ENCODE results near the gene KSR1.
"Not testable (repeated sequence)": the region's sequence is repeated elsewhere in the genome, so short reads cannot be mapped to it uniquely, and the experiment has no call there.

DNA sequence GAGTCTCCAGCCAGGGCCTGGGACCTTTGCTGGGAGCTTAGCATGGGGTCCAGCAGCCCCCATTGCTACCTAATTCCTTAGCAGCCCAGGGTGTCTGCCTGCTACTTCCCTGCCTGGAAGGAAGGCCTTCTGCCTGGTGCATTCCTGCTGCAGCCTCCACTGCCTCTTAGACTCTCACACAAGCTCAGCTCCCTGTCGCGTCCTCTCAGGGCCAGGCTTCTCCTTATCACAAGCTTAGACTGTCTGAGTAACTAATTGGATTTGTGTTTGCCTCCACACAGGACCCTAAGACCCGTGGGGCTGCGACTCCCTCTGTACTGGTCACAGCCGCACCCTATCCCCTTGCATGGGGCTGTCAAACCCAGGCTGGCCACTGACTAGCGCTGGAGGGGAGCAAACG is 181.6 kb downstream of the KSR1 start:
- TF ChIP-seq, protein P1, sequence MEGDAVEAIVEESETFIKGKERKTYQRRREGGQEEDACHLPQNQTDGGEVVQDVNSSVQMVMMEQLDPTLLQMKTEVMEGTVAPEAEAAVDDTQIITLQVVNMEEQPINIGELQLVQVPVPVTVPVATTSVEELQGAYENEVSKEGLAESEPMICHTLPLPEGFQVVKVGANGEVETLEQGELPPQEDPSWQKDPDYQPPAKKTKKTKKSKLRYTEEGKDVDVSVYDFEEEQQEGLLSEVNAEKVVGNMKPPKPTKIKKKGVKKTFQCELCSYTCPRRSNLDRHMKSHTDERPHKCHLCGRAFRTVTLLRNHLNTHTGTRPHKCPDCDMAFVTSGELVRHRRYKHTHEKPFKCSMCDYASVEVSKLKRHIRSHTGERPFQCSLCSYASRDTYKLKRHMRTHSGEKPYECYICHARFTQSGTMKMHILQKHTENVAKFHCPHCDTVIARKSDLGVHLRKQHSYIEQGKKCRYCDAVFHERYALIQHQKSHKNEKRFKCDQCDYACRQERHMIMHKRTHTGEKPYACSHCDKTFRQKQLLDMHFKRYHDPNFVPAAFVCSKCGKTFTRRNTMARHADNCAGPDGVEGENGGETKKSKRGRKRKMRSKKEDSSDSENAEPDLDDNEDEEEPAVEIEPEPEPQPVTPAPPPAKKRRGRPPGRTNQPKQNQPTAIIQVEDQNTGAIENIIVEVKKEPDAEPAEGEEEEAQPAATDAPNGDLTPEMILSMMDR (IDR thresholded peaks at IDR 0.05): not testable (repeated sequence)
- not testable (repeated sequence) for TF ChIP-seq POLR2A (IDR thresholded peaks at IDR 0.05)
